GM21360 (cell line): Measurements from ENCODE around the gene TGFBR2.

ENCODE experiments used
- ATAC-seq: cut with Tn5 transposase; IDR thresholded peaks from one replicate; pipeline ENCODE4 v1.9.1; 2021; ENCODE audit warnings: mild to moderate bottlenecking, moderate library complexity; ENCODE audit not compliant: unreplicated experiment

TGFBR2 gene

GRCh38 chr3:30633718-30634117 lies 27.3 kb downstream of the TGFBR2 start:
- no peak for ATAC-seq

- ATAC-seq = no peak
Observed at GRCh38 chr3:30634761-30635735, 28.6 kb downstream of the TGFBR2 start.

GRCh38 chr3:30637310-30638219 lies 31.2 kb downstream of the TGFBR2 start:
- no peak for ATAC-seq

- no peak for ATAC-seq
Observed at GRCh38 chr3:30638685-30639412, 32.4 kb downstream of the TGFBR2 start.

- ATAC-seq = peak; percentile 90
Observed at GRCh38 chr3:30639937-30640336, 33.5 kb downstream of the TGFBR2 start.

- ATAC-seq = no peak
Observed at GRCh38 chr3:30640851-30641250, 34.5 kb downstream of the TGFBR2 start.

GRCh38 chr3:30641416-30642251 lies 35.2 kb downstream of the TGFBR2 start:
- no peak for ATAC-seq

- no peak for ATAC-seq
Observed at GRCh38 chr3:30642849-30643361, 36.5 kb downstream of the TGFBR2 start.

GRCh38 chr3:30643763-30644462 lies 37.5 kb downstream of the TGFBR2 start:
- no peak for ATAC-seq

GRCh38 chr3:30644615-30645014 lies 38.2 kb downstream of the TGFBR2 start:
- peak; percentile 50 for ATAC-seq

GRCh38 chr3:30645077-30645476 lies 38.7 kb downstream of the TGFBR2 start:
- ATAC-seq = no peak

GRCh38 chr3:30646181-30646876 lies 39.9 kb downstream of the TGFBR2 start:
- ATAC-seq = no peak

- ATAC-seq = no peak
Observed at GRCh38 chr3:30646961-30647752, 40.8 kb downstream of the TGFBR2 start.

- no peak for ATAC-seq
Observed at GRCh38 chr3:30648670-30649357, 42.4 kb downstream of the TGFBR2 start.

GRCh38 chr3:30649572-30650318 lies 43.3 kb downstream of the TGFBR2 start:
- ATAC-seq = peak; percentile 69

GRCh38 chr3:30650348-30650995 lies 44.1 kb downstream of the TGFBR2 start:
- ATAC-seq = no peak
